ENCODE results near the gene CCT3. TPM values are rescaled to one million over a fixed set of nuclear protein-coding genes. Genes with fewer than 3 reads are reported as not detected.

Gene CCT3
- total and polyA plus RNA-seq, 2 donors (not counting 1 experiment from before 2014, with no cell fraction given) = 106 to 107 TPM

DNA sequence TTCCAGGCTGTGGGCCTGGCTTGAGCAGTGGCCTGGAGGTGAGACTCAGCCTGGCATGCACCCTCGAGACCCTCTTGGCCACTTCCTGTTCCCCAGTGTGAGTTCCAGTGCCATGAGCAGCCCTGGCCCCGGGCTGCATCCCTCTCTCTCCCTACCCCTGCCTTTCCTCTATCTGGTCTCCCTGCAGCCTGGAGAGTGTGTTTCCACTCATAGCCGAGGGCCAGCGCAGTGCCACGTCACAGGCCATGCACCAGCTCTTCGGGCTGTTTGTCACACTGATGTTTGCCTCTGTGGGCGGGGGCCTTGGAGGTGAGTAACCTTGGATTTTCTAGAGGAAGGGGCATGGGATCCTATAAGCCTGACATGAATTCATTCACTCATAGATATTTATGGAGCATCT, 44.5 kb upstream of the CCT3 start:
- no peaks in the 10 kb centered on the region for H3K9me3 ChIP-seq (ENCODE audit: control extremely low read depth in 1 of 3, control insufficient read depth in 2 of 3, insufficient read depth in 1 of 3, low read length in 2 of 3)
- peaks cover 0 to 7% of the 10 kb centered on the region in 2 donors for H3K4me1 ChIP-seq (ENCODE audit: control insufficient read depth in 2 of 2, insufficient read depth in 2 of 2, low read length in 2 of 2)
- H3K4me2 ChIP-seq (replicated peaks; ENCODE audit: low read depth, low read length, poor library complexity, severe bottlenecking) = no peak overlapping the region
- no peaks in the 10 kb centered on the region for H3K36me3 ChIP-seq (replicated peaks in 1 of 2; ENCODE audit: control extremely low read depth in 1 of 2, control insufficient read depth in 1 of 2, extremely low read depth in 1 of 2, insufficient read depth in 2 of 2, low read length in 1 of 2)
- H3K27ac Mint-ChIP-seq = no peak overlapping the region
- ChIA-PET POLR2A (interaction anchor here (0.5 kb wide), 1 partner anchor 31 kb away, joined by 4 read pairs; no protein-coding TSS in a partner anchor), CTCF (interaction anchor here (1.0 to 12.5 kb wide), 4 partner anchors 42 to 229 kb away, joined by 3 to 445 read pairs (median 74); no protein-coding TSS in a partner anchor)
- no peak overlapping the region for H3K9ac ChIP-seq (ENCODE audit: low read length)
- no peaks in the 10 kb centered on the region for H4K20me1 ChIP-seq (ENCODE audit: control insufficient read depth, insufficient read depth, low read length, poor library complexity, severe bottlenecking)
- DNase-seq = no peak
- peaks cover 4% of the 10 kb centered on the region for H3K4me1 Mint-ChIP-seq
- no peak overlapping the region for H2AFZ ChIP-seq (ENCODE audit: insufficient read depth, low read depth, low read length, poor library complexity, severe bottlenecking)
- no peaks in the 10 kb centered on the region for H3K79me2 ChIP-seq (ENCODE audit: control insufficient read depth, insufficient read depth, low read length)
- H3K27me3 Mint-ChIP-seq = peaks cover 12% of the 10 kb centered on the region
- H3K27me3 ChIP-seq (replicated peaks in 1 of 4; ENCODE audit: control extremely low read depth in 1 of 4, control insufficient read depth in 3 of 4, insufficient read depth in 4 of 4, low read length in 3 of 4) = peaks cover 0 to 17% (median 5%) of the 10 kb centered on the region in 4 experiments
- no peak overlapping the region for H3K27ac ChIP-seq (ENCODE audit: low read length in 2 of 2)
- no peak for ATAC-seq (ENCODE audit: low read depth)
- no peak for TF ChIP-seq EZH2 (IDR thresholded peaks at IDR 0.05; ENCODE audit: borderline replicate concordance, insufficient read depth, low read depth, low read length, poor library complexity, severe bottlenecking)
- TF ChIP-seq, protein P1, sequence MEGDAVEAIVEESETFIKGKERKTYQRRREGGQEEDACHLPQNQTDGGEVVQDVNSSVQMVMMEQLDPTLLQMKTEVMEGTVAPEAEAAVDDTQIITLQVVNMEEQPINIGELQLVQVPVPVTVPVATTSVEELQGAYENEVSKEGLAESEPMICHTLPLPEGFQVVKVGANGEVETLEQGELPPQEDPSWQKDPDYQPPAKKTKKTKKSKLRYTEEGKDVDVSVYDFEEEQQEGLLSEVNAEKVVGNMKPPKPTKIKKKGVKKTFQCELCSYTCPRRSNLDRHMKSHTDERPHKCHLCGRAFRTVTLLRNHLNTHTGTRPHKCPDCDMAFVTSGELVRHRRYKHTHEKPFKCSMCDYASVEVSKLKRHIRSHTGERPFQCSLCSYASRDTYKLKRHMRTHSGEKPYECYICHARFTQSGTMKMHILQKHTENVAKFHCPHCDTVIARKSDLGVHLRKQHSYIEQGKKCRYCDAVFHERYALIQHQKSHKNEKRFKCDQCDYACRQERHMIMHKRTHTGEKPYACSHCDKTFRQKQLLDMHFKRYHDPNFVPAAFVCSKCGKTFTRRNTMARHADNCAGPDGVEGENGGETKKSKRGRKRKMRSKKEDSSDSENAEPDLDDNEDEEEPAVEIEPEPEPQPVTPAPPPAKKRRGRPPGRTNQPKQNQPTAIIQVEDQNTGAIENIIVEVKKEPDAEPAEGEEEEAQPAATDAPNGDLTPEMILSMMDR (IDR thresholded peaks at IDR 0.05) = no peak
- H3K4me3 Mint-ChIP-seq = no peak overlapping the region
- intact Hi-C loops (cut with micrococcal nuclease) = no loop called here
- WGBS (ENCODE audit: insufficient coverage) = 47% methylated on average over 2 of the region's 7 CpGs
- no peak overlapping the region for H3K4me3 ChIP-seq (ENCODE audit: control extremely low read depth in 1 of 5, extremely low read depth in 1 of 5, insufficient read depth in 1 of 5, low read depth in 2 of 5, low read length in 4 of 5)
- H3K9me3 Mint-ChIP-seq (ENCODE audit: insufficient read depth) = no peaks in the 10 kb centered on the region

DNA sequence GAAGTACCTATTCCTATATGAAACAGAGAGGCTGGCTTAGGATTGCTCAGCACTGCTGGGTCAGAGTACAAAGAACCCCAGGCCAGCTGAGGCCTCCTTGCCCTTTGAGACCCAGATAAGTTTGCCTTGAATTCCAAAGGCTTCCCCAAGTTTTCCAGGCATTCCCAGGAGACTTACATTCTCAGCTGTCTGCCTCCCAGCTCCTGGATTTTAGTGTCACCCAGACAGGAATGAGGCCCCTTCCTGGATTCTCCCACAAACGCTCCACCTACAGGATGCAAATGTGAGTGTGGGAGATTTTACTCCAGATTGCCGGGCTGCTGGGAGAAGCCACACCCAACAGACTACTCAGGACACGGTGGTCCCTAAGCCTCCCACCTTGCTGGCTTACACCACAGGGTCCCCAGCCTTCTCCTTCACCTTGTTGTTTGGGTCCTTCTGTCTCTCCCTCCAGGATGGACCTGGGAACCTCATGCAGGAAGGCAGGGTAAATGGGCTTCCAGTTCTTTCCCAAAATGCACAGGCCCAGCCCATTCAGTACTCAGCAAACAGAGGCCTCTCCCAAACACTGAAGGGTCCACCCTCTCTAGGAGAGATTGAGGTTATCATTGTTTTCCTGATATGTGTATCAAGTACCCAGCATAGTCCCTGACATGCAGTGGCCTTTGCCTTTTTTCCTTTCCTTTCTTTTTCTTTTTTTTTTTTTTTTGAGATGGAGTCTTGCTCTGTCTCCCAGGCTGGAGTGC, 41.5 kb upstream of the CCT3 start:
- DNase-seq (no peak), ATAC-seq (ENCODE audit: low read depth) (no peak)
- intact Hi-C loops (cut with micrococcal nuclease) = no loop called here
- Histone ChIP-seq H3K27ac (ENCODE audit: low read length in 2 of 2) (no peak overlapping the region), H3K4me3 (ENCODE audit: control extremely low read depth in 1 of 5, extremely low read depth in 1 of 5, insufficient read depth in 1 of 5, low read depth in 2 of 5, low read length in 4 of 5) (no peak overlapping the region), H4K20me1 (ENCODE audit: control insufficient read depth, insufficient read depth, low read length, poor library complexity, severe bottlenecking) (no peaks in the 10 kb centered on the region), H3K4me1 (ENCODE audit: control insufficient read depth in 2 of 2, insufficient read depth in 2 of 2, low read length in 2 of 2) (no peaks in the 10 kb centered on the region), H2AFZ (ENCODE audit: insufficient read depth, low read depth, low read length, poor library complexity, severe bottlenecking) (no peak overlapping the region), H3K4me2 (replicated peaks; ENCODE audit: low read depth, low read length, poor library complexity, severe bottlenecking) (no peak overlapping the region), H3K9me3 (ENCODE audit: control extremely low read depth in 1 of 3, control insufficient read depth in 2 of 3, insufficient read depth in 1 of 3, low read length in 2 of 3) (peaks cover 0 to 4% (median 0%) of the 10 kb centered on the region in 3 donors), H3K79me2 (ENCODE audit: control insufficient read depth, insufficient read depth, low read length) (no peaks in the 10 kb centered on the region), H3K9ac (ENCODE audit: low read length) (no peak overlapping the region), H3K36me3 (replicated peaks in 1 of 2; ENCODE audit: control extremely low read depth in 1 of 2, control insufficient read depth in 1 of 2, extremely low read depth in 1 of 2, insufficient read depth in 2 of 2, low read length in 1 of 2) (no peaks in the 10 kb centered on the region), H3K27me3 (replicated peaks in 1 of 4; ENCODE audit: control extremely low read depth in 1 of 4, control insufficient read depth in 3 of 4, insufficient read depth in 4 of 4, low read length in 3 of 4) (peaks cover 0 to 5% (median 0%) of the 10 kb centered on the region in 4 experiments)
- Mint-ChIP-seq H3K4me1 (no peaks in the 10 kb centered on the region), H3K27me3 (peaks cover 11% of the 10 kb centered on the region), H3K4me3 (no peak overlapping the region), H3K9me3 (ENCODE audit: insufficient read depth) (no peaks in the 10 kb centered on the region), H3K27ac (no peak overlapping the region)
- WGBS (ENCODE audit: insufficient coverage) = 44% methylated on average over 1 of the region's 3 CpGs
- CTCF ChIA-PET = interaction anchor here (0.6 to 12.5 kb wide), 4 partner anchors 21 to 247 kb away, joined by 3 to 445 read pairs (median 4); no protein-coding TSS in a partner anchor
- POLR2A ChIA-PET = no interaction called here
- no peak for TF ChIP-seq EZH2 (IDR thresholded peaks at IDR 0.05; ENCODE audit: borderline replicate concordance, insufficient read depth, low read depth, low read length, poor library complexity, severe bottlenecking)
- TF ChIP-seq, protein P1 (IDR thresholded peaks at IDR 0.05) = no peak

Data from B cell (primary cell).